ENCODE measurements around the gene KRT12. TPM values are rescaled to one million over a fixed set of nuclear protein-coding genes. Genes with fewer than 3 reads are reported as not detected.
A peak's percentile ranks its signal among the peaks of the same experiment; 100 is the strongest.

Gene KRT12
- polyA plus RNA-seq, 1 donor from 2014 or later, result not detected

DNA sequence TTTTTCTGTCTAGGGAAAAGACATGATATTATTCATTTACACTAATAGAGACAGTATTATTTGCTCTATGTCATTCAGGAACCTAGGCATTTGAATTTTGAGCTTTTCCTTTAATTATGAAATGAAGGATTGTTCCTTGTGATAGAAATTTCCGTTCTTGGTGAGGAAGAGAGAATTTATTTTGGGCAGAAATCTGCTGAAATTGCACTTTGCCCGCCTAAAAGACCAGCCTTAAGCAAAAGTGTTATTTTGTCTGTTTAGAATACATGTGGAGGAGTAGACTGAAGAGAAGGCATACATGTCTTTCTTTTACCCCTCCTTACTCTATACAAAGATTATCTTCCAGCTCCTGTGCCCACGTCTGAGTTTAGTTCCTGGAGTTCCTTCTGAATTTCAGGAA is 27.8 kb downstream of the KRT12 start:
- no peak overlapping the region for H3K27ac Mint-ChIP-seq
- no peak overlapping the region for H3K4me3 Mint-ChIP-seq
- H3K27me3 Mint-ChIP-seq, result peaks cover 13% of the 10 kb centered on the region
- no peaks in the 10 kb centered on the region for H3K9me3 Mint-ChIP-seq
- H3K4me1 Mint-ChIP-seq, result peaks cover 0 to 7% (median 4%) of the 10 kb centered on the region in 3 donors
- no peaks in the 10 kb centered on the region for H3K36me3 Mint-ChIP-seq

DNA sequence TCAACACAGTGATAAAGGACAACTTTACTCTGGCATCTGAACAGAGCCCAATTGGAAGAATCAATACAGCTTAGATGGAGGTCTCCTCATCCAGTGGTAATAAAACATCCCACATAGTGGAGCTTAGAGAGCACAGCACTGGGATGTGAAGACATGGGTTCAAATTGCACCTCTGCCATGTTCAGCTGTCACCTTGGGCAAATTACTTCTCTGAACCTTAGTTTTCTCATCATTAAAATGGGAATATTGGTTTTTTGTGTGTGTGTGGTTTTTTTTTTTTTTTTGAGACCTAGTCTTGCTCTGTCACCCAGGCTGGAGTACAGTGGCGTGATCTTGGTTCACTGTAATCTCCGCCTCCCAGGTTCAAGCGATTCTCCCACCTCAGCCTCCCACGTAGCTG is 31.0 kb downstream of the KRT12 start:
- Mint-ChIP-seq H3K27me3 (peaks cover 3% of the 10 kb centered on the region), H3K36me3 (no peaks in the 10 kb centered on the region), H3K4me1 (no peaks in the 10 kb centered on the region), H3K4me3 (no peak overlapping the region), H3K27ac (no peak overlapping the region), H3K9me3 (no peaks in the 10 kb centered on the region)

DNA sequence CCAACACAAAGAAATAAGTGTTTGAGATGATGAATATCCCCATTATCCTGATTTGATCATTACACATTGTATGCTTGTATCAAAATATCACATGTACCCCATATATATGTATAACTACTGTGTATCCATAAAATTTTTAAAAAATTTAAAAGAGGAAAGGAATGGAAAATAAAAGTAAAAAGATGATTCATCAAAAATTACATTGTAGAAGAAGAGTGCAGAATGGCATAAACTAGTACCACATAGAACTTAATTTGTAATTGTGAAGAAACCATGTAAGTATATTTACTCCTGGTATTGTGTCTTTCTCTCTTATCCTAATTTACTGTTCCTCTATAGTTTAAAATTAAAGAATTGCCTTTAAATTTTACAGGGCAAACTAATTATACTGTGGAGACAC is 33.1 kb downstream of the KRT12 start:
- no peaks in the 10 kb centered on the region for H3K4me1 Mint-ChIP-seq
- H3K9me3 Mint-ChIP-seq, result peaks cover 0 to 5% (median 0%) of the 10 kb centered on the region in 3 donors
- H3K27ac Mint-ChIP-seq, result no peak overlapping the region
- no peak overlapping the region for H3K4me3 Mint-ChIP-seq
- H3K27me3 Mint-ChIP-seq, result no peaks in the 10 kb centered on the region
- peaks cover 1% of the 10 kb centered on the region for H3K36me3 Mint-ChIP-seq

DNA sequence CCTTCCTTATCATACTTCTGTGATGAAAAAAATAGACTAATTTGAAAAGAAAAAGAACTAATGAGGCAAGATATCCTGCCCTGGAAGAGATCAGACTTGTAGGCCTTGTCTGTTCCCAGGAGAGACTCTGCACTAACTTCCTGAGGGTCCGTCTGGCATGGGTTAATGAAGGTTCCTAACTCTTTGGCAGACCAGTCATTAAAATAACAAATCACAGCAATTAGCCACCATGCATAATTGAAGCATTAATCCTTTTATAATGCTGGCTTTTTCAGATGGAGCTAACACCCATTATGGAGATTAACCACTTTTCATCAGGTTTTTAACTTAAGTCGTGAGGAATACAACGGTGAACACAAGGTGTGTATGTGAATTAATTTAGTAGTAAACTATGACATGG is 34.2 kb downstream of the KRT12 start:
- H3K27me3 Mint-ChIP-seq, result no peaks in the 10 kb centered on the region
- no peaks in the 10 kb centered on the region for H3K4me1 Mint-ChIP-seq
- no peak overlapping the region for H3K27ac Mint-ChIP-seq
- no peak overlapping the region for H3K4me3 Mint-ChIP-seq
- peaks cover 0 to 5% (median 0%) of the 10 kb centered on the region in 3 donors for H3K9me3 Mint-ChIP-seq
- peaks cover 4% of the 10 kb centered on the region for H3K36me3 Mint-ChIP-seq

DNA sequence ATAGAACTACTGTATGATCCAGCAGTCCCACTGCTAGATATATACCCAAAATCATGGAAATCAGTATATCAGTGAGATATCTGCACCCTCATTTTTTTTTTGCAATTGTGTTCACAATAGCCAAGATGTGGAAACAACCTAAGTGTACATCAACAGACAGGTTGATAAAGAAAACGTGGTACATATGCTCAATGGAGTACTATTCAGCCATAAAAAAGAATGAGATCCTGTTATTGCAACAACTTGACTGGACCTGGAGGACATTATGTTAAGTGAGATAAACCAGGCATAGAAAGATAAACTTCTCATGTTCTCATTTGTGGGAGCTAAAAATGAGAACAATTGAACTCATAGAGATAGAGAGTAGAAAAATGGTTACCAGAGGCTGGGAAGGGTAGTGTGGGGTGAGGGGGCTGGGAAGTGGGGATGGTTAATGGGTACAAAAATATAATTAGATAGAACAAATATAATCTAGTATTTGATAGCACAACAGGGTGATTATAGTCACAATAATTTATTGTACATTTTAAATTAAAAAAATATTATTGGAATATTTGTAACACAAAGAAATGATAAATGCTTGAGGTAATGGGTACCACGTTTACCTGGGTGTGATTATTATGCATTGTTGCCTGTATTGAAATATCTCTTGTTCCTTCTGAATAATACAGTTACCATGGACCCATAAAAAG is 36.8 kb downstream of the KRT12 start:
- Mint-ChIP-seq H3K27ac (no peak overlapping the region), H3K9me3 (peaks cover 0 to 5% (median 0%) of the 10 kb centered on the region in 3 donors), H3K27me3 (peaks cover 1% of the 10 kb centered on the region), H3K36me3 (peaks cover 8% of the 10 kb centered on the region), H3K4me1 (peaks cover 0 to 4% (median 0%) of the 10 kb centered on the region in 3 donors), H3K4me3 (no peak overlapping the region)

DNA sequence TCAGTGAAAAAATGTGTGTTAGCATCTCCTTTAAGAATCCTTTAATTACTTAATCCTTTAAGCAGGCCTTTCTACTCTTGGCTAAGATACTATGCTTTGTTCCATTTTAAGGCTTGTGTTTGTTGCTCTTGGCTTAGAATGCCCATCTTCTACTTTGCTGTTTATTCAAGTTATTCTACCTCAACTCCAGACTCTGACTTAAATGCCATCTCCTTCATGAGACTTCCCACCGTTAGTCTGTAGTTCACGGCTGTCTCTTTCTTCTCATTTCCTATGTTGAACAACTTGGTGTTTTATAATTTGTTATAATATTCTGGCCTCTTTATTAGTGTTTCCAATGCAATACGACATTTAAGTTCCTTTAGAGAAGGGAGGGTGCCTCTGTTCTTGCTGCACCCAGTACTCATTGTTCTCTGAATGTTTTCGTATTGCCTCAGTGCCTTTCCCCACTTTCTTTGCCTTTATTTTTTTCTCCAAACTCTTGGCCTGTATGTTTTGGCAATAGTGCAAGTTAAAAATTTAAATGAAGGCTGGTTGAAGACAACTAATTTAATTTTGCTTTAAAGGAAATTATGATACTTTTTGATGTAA is 38.5 kb downstream of the KRT12 start:
- H3K27ac Mint-ChIP-seq, result peak overlapping the region in 1 of 3 donors; percentile 55
- H3K9me3 Mint-ChIP-seq, result peaks cover 0 to 5% (median 0%) of the 10 kb centered on the region in 3 donors
- peaks cover 0 to 6% (median 4%) of the 10 kb centered on the region in 3 donors for H3K4me1 Mint-ChIP-seq
- H3K27me3 Mint-ChIP-seq, result peaks cover 1% of the 10 kb centered on the region
- peaks cover 8% of the 10 kb centered on the region for H3K36me3 Mint-ChIP-seq
- no peak overlapping the region for H3K4me3 Mint-ChIP-seq

DNA sequence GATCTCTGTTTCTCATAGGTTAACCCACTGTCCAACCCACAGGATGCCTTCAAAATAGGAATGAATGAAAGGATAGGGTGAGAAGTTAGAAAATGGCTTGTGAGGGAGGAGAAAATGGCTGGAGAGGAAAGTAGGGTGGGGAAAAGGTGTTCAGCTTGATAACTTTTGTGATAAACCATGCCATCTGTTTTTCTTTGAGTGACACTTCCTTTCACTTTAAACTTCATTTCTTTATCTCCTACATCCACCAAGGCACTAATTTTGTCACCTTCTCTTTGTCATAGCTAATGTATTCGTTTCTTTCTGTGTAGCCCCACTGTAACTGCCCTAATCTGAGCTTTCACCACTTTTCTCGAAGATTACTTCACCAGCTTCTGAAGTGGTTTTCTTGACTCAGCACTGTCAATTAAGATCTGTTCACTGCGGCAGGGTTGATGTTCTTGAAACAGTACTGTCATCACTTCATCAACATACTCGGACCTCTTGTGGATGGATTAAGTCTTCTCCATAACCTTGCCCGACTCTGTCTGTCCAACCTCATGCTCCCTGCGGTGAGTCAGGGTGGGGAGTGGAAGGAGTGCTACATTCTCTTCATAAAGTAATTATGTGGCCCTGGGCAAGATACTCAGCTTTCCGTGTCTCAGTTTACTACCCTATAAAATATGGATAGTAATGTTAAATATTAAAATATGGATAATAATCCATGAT is 39.1 kb downstream of the KRT12 start:
- H3K27me3 Mint-ChIP-seq, result peaks cover 1% of the 10 kb centered on the region
- H3K36me3 Mint-ChIP-seq, result peaks cover 8% of the 10 kb centered on the region
- peak overlapping the region in 1 of 4 donors; percentile 49 for H3K4me3 Mint-ChIP-seq
- peaks cover 0 to 6% (median 4%) of the 10 kb centered on the region in 3 donors for H3K4me1 Mint-ChIP-seq
- H3K27ac Mint-ChIP-seq, result peak overlapping the region in 1 of 3 donors; percentile 55
- H3K9me3 Mint-ChIP-seq, result peaks cover 0 to 5% (median 0%) of the 10 kb centered on the region in 3 donors

DNA sequence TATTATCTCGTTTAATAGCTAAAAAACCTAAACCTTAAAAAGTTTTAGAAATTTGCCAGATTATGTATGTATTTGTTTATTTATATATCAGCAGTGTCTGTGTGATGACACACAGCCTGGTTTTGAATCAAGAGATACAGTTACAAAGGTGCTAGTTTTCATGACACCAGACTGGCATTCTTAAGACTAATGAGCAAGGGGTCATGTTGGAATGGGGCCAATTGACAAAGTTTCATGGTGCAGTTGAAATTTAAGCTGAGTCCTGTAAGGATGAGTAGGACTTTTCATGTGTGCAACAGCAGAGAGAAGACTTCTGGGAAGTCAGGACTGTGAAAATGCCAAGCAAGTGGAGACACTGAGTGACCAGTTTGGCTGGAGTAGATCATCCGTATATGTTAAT is 41.4 kb downstream of the KRT12 start:
- Mint-ChIP-seq H3K27me3 (peaks cover 1% of the 10 kb centered on the region), H3K36me3 (peaks cover 8% of the 10 kb centered on the region), H3K27ac (no peak overlapping the region), H3K4me3 (no peak overlapping the region), H3K9me3 (peaks cover 0 to 5% (median 0%) of the 10 kb centered on the region in 3 donors), H3K4me1 (peaks cover 0 to 6% (median 6%) of the 10 kb centered on the region in 3 donors)

DNA sequence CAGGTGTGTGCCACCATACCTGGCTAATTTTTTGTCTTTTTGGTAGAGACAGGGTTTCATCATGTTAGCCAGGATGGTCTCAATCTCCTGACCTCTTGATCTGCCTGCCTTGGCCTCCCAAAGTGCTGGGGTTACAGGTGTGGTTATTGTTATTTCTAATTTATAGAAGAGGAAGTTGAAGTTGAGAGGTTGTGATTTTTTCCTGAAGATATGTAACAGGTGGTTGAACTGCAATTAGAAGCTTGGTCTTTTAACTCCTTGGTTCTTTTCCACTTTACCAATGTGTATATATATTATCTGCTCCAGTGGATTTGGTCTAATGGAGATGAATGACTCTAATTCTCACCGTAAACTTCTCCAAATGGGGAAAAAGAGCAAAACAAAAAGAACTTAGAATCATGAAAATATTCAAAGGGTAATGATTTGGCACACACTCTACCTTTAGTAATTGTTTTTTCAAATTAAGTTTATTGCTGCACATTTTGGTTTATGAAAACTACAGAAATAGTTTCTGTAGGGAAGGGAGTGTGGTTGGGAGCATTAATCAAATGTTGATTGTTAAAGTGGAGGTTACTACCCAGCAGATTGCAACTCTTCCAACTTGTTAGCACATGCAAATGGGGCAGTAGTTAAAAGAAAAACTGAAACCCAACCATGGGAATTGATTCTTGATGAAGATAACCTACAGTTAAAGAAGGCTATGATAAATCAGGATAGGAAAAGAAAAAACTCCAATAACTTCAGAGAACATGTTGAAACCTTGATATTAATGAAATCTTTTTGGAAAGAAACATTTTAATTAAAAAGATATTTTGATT is 42.8 kb downstream of the KRT12 start:
- Mint-ChIP-seq H3K9me3 (peaks cover 2 to 4% (median 2%) of the 10 kb centered on the region in 3 donors), H3K4me1 (peaks cover 0 to 12% (median 11%) of the 10 kb centered on the region in 3 donors), H3K4me3 (no peak overlapping the region), H3K27me3 (peaks cover 1% of the 10 kb centered on the region), H3K27ac (no peak overlapping the region), H3K36me3 (peaks cover 6% of the 10 kb centered on the region)

DNA sequence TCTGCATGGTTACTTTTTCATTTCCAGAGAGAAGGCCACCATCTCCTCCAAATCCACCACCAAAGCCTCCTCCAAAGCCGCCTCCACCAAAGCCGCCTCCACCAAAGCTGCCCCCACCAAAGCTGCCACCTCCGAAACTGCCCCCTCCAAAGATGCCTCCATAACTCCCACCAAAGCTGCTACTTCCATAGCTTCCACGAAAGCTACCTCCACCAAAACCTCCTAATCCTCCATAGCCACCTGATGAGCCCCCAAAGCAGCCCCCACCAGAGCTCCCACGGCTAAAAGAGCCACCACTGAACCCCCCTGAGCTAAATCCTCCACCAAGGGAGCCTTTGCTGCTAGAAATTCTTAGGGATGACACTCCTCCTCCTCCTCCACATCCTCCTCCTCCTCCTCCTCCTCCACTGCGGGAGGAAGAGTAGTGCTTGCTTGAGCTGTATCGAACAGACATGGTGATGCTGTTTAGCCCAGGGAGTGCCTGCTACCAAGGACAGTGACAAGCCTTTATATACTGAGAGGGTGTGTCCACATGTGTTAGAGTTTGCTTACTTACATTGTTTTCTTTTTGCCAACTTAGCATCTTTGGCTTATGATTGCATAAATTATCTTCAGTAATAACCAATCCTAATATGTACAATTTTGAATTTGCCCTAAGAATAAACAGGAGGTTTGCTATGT is 44.8 kb downstream of the KRT12 start, which contains the start of gene KRT10:
Gene KRT10 (minus strand): TSS at position 483 of the 681 bp plus-strand sequence. CDS start 29 bp downstream, at position 454.
- Mint-ChIP-seq H3K27ac (peak within 1 kb of the TSS in 1 of 3 donors; percentile 70), H3K36me3 (peaks cover 6% of the 10 kb centered on the region), H3K4me1 (peaks cover 0 to 22% (median 17%) of the 10 kb centered on the region in 3 donors), H3K27me3 (peaks cover 1% of the 10 kb centered on the region), H3K4me3 (peak within 1 kb of the TSS in 1 of 4 donors; percentile 63), H3K9me3 (peaks cover 2 to 4% (median 2%) of the 10 kb centered on the region in 3 donors)

DNA sequence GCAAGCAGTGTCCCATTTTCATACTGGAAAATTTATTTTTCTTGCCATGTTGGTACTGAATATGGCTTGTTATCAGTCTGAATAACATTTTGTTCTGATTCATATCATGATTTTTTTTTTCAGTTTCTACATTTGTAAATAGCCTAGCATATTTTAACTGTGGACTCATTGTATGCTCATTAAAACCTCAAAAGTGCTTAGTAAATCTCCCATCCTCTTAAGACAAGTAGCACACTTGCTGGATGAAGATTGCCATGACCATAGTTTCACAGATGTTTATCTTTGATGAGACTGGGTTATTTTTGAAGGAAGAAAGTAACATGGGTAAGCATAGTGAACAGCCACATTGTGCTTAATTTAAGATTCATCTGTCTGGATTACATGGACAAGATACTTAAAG is 45.5 kb downstream of the KRT12 start:
- Mint-ChIP-seq H3K9me3 (peaks cover 2 to 4% (median 2%) of the 10 kb centered on the region in 3 donors), H3K4me3 (no peak overlapping the region), H3K4me1 (peaks cover 0 to 22% (median 14%) of the 10 kb centered on the region in 3 donors), H3K27ac (no peak overlapping the region), H3K36me3 (peaks cover 10% of the 10 kb centered on the region), H3K27me3 (no peaks in the 10 kb centered on the region)

DNA sequence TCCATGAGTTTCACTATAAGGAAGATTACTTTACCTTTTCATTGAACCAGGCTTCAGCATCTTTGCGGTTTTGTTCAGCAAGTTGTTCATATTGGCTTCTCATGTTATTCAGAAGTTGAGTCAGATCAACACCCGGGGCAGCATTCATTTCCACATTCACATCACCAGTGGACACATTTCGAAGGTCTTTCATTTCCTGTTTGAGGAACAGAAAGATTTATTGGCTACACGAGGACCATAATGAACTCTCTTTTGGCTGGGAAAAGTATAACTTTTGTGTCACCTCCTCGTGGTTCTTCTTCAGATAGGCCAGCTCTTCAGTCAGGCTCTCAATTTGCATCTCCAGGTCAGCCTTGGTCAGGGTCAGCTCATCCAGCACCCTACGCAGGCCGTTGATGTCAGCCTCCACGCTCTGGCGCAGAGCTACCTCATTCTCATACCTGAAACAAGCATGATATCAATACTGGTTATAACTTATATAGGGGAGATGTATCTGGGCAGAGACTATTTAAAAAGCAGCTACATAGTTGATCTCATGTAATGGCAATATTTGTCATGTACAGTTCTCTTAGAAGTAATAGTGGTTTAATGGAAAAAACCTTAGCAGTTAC is 46.7 kb downstream of the KRT12 start:
- Mint-ChIP-seq H3K27me3 (no peaks in the 10 kb centered on the region), H3K4me1 (peaks cover 0 to 22% (median 14%) of the 10 kb centered on the region in 3 donors), H3K9me3 (peaks cover 2 to 4% (median 2%) of the 10 kb centered on the region in 3 donors), H3K36me3 (peaks cover 9% of the 10 kb centered on the region), H3K4me3 (peak overlapping the region in 3 of 4 donors; percentile 49 to 97 (median 51)), H3K27ac (peak overlapping the region in 1 of 3 donors; percentile 84)

DNA sequence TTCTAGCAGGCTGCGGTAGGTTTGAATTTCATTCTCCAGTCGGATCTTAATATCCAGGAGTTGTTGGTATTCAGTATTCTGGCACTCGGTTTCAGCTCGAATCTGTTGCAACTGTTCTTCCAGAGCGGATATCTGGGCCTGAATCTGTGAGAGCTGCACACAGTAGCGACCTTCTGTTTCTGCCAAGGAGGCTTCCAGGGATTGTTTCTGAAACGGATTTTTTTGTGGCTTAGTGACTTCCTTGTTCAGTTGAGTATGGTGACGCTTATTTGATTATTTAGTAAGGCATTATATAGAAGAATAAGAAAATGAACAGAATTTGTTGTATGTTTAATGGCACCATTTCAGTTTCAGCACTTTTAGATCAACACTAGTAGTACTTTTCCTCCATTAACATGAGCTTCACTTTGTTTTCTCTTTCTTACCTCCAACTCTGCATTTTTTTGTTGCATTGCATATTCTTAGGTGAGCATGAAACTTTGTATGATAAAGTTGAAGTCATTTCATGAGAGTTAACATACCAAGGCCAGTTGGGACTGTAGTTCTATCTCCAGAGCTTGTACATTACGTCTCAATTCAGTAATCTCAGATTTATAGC is 47.4 kb downstream of the KRT12 start:
- peak overlapping the region; percentile 78 to 97 (median 90) for H3K4me3 Mint-ChIP-seq
- peaks cover 3% of the 10 kb centered on the region for H3K27me3 Mint-ChIP-seq
- peaks cover 9% of the 10 kb centered on the region for H3K36me3 Mint-ChIP-seq
- peak overlapping the region in 1 of 3 donors; percentile 84 for H3K27ac Mint-ChIP-seq
- peaks cover 2 to 5% (median 4%) of the 10 kb centered on the region in 3 donors for H3K9me3 Mint-ChIP-seq
- H3K4me1 Mint-ChIP-seq, result peaks cover 0 to 22% (median 14%) of the 10 kb centered on the region in 3 donors

Data from IgD-negative memory B cell (primary cell).